K562 (cell line): ENCODE measurements around the gene SPI1. TPM values are rescaled to one million over a fixed set of nuclear protein-coding genes. Genes with fewer than 3 reads are reported as not detected.

Experiments used
- ATAC-seq: fragments of 200-7000 bp; cut with Tn5 transposase; 3 replicates; pipeline ENCODE4 v1.9.1; 2020; ENCODE audit warnings: moderate library complexity
- BruUV-seq: library from RNA; stranded (reverse); fragments of 400-500 nt; replicated peaks from 2 replicates; lab custom pipeline; 2021; lab: Mats Ljungman, UMichigan
- CTCF ChIA-PET: fragments of 300-600 bp; formaldehyde crosslinking; extraction: SDS; loops from one replicate; lab custom pipeline; 2021; ENCODE audit warnings: low intra/inter-chr PET ratio; lab: Yijun Ruan, JAX
- POLR2A ChIA-PET: fragments of 300-600, 350-650 bp; sonication (Branson Sonifier 250); formaldehyde crosslinking; extraction: SDS; loops from one replicate; lab custom pipeline; 2021; ENCODE audit warnings: antibody characterized with exemption, inconsistent platforms; lab: Yijun Ruan, JAX
- DNase-seq, 4 experiments: peaks; one replicate each; pipeline versions ENCODE4 v3.0.0 to v3.0.0-alpha.2; 2011 to 2018; ENCODE audit warnings: low spot score in 3 of 4, mixed read lengths in 3 of 4; ENCODE audit errors: extremely low read depth in 1 of 4
- FAIRE-seq: peaks from 2 replicates; lab custom pipeline; 2011; peaks lifted over from hg19 to GRCh38; lab: Jason Lieb, UNC
- H2AFZ ChIP-seq: 2 replicates; pipeline ENCODE4 v1.6.0; 2011; ENCODE audit warnings: low read depth, low read length, control low read depth, inconsistent platforms
- H3K27ac ChIP-seq: fragments of 200-600 bp; 3 replicates; pipeline ENCODE4 v1.8.0; 2011; ENCODE audit warnings: low read depth, mild to moderate bottlenecking, control low read depth, inconsistent platforms, low read length, moderate library complexity, mixed read lengths; ENCODE audit errors: extremely low read depth
- H3K27me3 ChIP-seq, 2 experiments: fragments of 300-600 bp in 1 of 2; 2 replicates in 1 of 2; 3 replicates in 1 of 2; pipeline versions ENCODE4 v1.6.0 to v1.8.0; 2011; ENCODE audit warnings: inconsistent platforms in 2 of 2, low read length in 2 of 2, mild to moderate bottlenecking in 1 of 2, mixed read lengths in 1 of 2, moderate library complexity in 1 of 2; ENCODE audit not compliant: control insufficient read depth in 2 of 2, insufficient read depth in 2 of 2
- H3K36me3 ChIP-seq: fragments of 300-600 bp; 3 replicates; pipeline ENCODE4 v1.8.0; 2011; ENCODE audit warnings: mild to moderate bottlenecking, low read length, inconsistent platforms; ENCODE audit not compliant: control insufficient read depth, insufficient read depth
- H3K4me1 ChIP-seq, 2 experiments: fragments of 200-600 bp in 1 of 2; replicated peaks in 1 of 2; 2 replicates in 1 of 2; 3 replicates in 1 of 2; pipeline versions ENCODE4 v1.5.1 to v1.8.0; 2011; ENCODE audit warnings: inconsistent platforms in 2 of 2, low read length in 2 of 2, mild to moderate bottlenecking in 1 of 2, mixed read lengths in 1 of 2, moderate library complexity in 1 of 2; ENCODE audit not compliant: control insufficient read depth in 2 of 2, insufficient read depth in 2 of 2
- H3K4me2 ChIP-seq: 2 replicates; pipeline ENCODE4 v1.6.1; 2011; ENCODE audit warnings: low read length, control low read depth, inconsistent platforms, mixed read lengths; ENCODE audit not compliant: insufficient read depth
- H3K4me3 ChIP-seq: fragments of 200-600 bp; sonication (generic), shearing (Covaris generic); 2 replicates; pipeline ENCODE4 v1.5.1; 2016; ENCODE audit warnings: control low read depth, inconsistent platforms
- H3K79me2 ChIP-seq: fragments of 200-600 bp; 3 replicates; pipeline ENCODE4 v1.8.0; 2011; ENCODE audit warnings: low read length, inconsistent platforms; ENCODE audit not compliant: control insufficient read depth, insufficient read depth
- H3K9ac ChIP-seq, 2 experiments: 2 replicates each; pipeline versions ENCODE4 v1.6.0 to v1.6.1; 2011; ENCODE audit warnings: low read depth in 2 of 2, low read length in 2 of 2, control low read depth in 1 of 2, inconsistent platforms in 1 of 2, mild to moderate bottlenecking in 1 of 2, mixed read lengths in 1 of 2; ENCODE audit not compliant: insufficient read depth in 1 of 2
- H3K9me1 ChIP-seq: one replicate; pipeline ENCODE4 v1.6.0; 2011; ENCODE audit warnings: inconsistent platforms, mild to moderate bottlenecking, low read length, moderate library complexity; ENCODE audit not compliant: control insufficient read depth, insufficient read depth
- H3K9me3 ChIP-seq: replicated peaks from 2 replicates; pipeline ENCODE4 v1.5.1; 2011; ENCODE audit warnings: low read depth, low read length, inconsistent platforms; ENCODE audit not compliant: control insufficient read depth, insufficient read depth
- H4K20me1 ChIP-seq: replicated peaks from 2 replicates; pipeline ENCODE4 v1.6.1; 2011; ENCODE audit warnings: low read length, inconsistent platforms, mixed read lengths; ENCODE audit not compliant: control insufficient read depth, insufficient read depth
- BCOR ChIP-seq: fragments of 450-650 bp; IDR thresholded peaks from 2 replicates; pipeline ENCODE4 v1.6.1; 2016
- CAMTA2 ChIP-seq: fragments of 250-450 bp; sonication (Bioruptor Pico); conservative IDR thresholded peaks from 2 replicates; pipeline ENCODE4 v1.5.1; 2022
- CHCHD3 ChIP-seq: fragments of 250-450 bp; sonication (Bioruptor Pico); IDR thresholded peaks from 2 replicates; pipeline ENCODE4 v2.1.2; 2022; ENCODE audit warnings: mild to moderate bottlenecking
- ID3 ChIP-seq, 2 experiments: fragments of 250-450 bp in 1 of 2; fragments of 450-650 bp in 1 of 2; sonication (Bioruptor Pico) in 1 of 2; IDR thresholded peaks; 2 replicates each; pipeline versions ENCODE4 v1.6.1 to v1.8.0; 2016 to 2021; ENCODE audit warnings: mild to moderate bottlenecking in 2 of 2, moderate library complexity in 2 of 2, missing compliant biosample characterization in 1 of 2, missing genetic modification characterization in 1 of 2
- L3MBTL2 ChIP-seq: fragments of 450-650 bp; IDR thresholded peaks from 2 replicates; pipeline ENCODE4 v1.6.1; 2016; ENCODE audit warnings: mild to moderate bottlenecking, moderate library complexity
- MAZ ChIP-seq, 2 experiments: fragments of 450-650 bp in 1 of 2; sonication (generic) in 1 of 2; formaldehyde crosslinking; IDR thresholded peaks in 1 of 2; conservative IDR thresholded peaks in 1 of 2; 2 replicates each; pipeline versions ENCODE4 v1.4.0 to v1.5.0; 2020; ENCODE audit warnings: mild to moderate bottlenecking in 1 of 2, missing genetic modification reagents in 1 of 2
- NR1H2 ChIP-seq: sonication (generic); formaldehyde crosslinking; IDR thresholded peaks from 2 replicates; pipeline ENCODE4 v1.4.0; 2020; ENCODE audit warnings: mild to moderate bottlenecking, missing genetic modification reagents
- RBM25 ChIP-seq: fragments of 200-400 bp; formaldehyde crosslinking; IDR thresholded peaks from 2 replicates; pipeline ENCODE4 v1.6.1; 2018; ENCODE audit warnings: low read length, low read depth, moderate library complexity; ENCODE audit not compliant: severe bottlenecking
- STAT6 ChIP-seq: sonication (generic); formaldehyde crosslinking; IDR thresholded peaks from 2 replicates; pipeline ENCODE4 v1.8.1; 2023; ENCODE audit warnings: mild to moderate bottlenecking, missing genetic modification reagents
- TOE1 ChIP-seq, 2 experiments: fragments of 450-650 bp in 1 of 2; sonication (generic) in 1 of 2; formaldehyde crosslinking in 1 of 2; IDR thresholded peaks; 2 replicates each; pipeline versions ENCODE4 v1.7.1 to v1.8.0; 2016 to 2022; ENCODE audit warnings: borderline replicate concordance in 2 of 2, mild to moderate bottlenecking in 2 of 2, antibody characterized with exemption in 1 of 2, inconsistent platforms in 1 of 2, low read depth in 1 of 2, missing genetic modification reagents in 1 of 2, moderate library complexity in 1 of 2
- ZFP91 ChIP-seq: sonication (generic); formaldehyde crosslinking; IDR thresholded peaks from 2 replicates; pipeline ENCODE4 v1.8.0; 2022; ENCODE audit warnings: mild to moderate bottlenecking, missing genetic modification reagents
- ZNF274 ChIP-seq: IDR thresholded peaks from 2 replicates; pipeline ENCODE4 v1.6.1; 2011; ENCODE audit warnings: low read depth, mild to moderate bottlenecking, low read length, moderate library complexity, borderline replicate concordance
- ZNF561 ChIP-seq: fragments of 450-650 bp; formaldehyde crosslinking; conservative IDR thresholded peaks from 2 replicates; pipeline ENCODE4 v1.4.0; 2020; ENCODE audit warnings: mild to moderate bottlenecking, moderate library complexity
- ZNF644 ChIP-seq: fragments of 200-800 bp; sonication (Bioruptor generic); IDR thresholded peaks from 2 replicates; pipeline ENCODE4 v1.6.1; 2016; ENCODE audit warnings: low read depth, missing genetic modification characterization, missing compliant biosample characterization
- WGBS: fragments of 100-300 bp; shearing (Covaris generic); methylation state at CpG from one replicate; pipeline ENCODE4 v1.1.6; 2016; ENCODE audit warnings: low coverage, mixed read lengths; ENCODE audit not compliant: insufficient coverage; ENCODE audit errors: missing lambda C conversion rate; 5-methylcytosine and 5-hydroxymethylcytosine counted together
- in situ Hi-C: fragments of 300-500 bp; cut with MboI; formaldehyde crosslinking; loops from 4 replicates; pipeline ENCODE4 v1.15.0; 2018; ENCODE audit warnings: inconsistent platforms, mixed read lengths
- intact Hi-C: fragments of 100-400 bp; cut with micrococcal nuclease; formaldehyde crosslinking; loops from 2 replicates; pipeline ENCODE4 v1.14.2; 2022
- polyA plus RNA-seq, 8 experiments: library from polyadenylated mRNA; depleted of rRNA in 4 of 8; stranded (reverse) in 5 of 8; unstranded in 3 of 8; fragments of >200 nt; fragmentation: Nextera tagmentation in 2 of 8; fragmentation: Illumina TruSeq in 1 of 8; extraction: Ambion mirVana in 2 of 8; extraction: Trizol in 1 of 8; gene quantifications; 2 replicates each; pipeline versions ENCODE4 v1.2.1 to v1.2.3, GENCODE V29; 2011 to 2014; ENCODE audit warnings: inconsistent platforms in 1 of 8, missing spikeins in 1 of 8
- total RNA-seq, 7 experiments: library from RNA; depleted of rRNA in 6 of 7; stranded (reverse); fragments of >200 nt in 6 of 7; fragmentation: Illumina TruSeq in 2 of 7; extraction: Trizol in 2 of 7; gene quantifications; 2 replicates each; pipeline versions ENCODE4 v1.2.1 to v1.2.3, GENCODE V29; 2011 to 2021; ENCODE audit warnings: low replicate concordance in 1 of 7
- TF ChIP-seq, protein P1 (sequence below): fragments of 250-450 bp; sonication (Bioruptor Pico); IDR thresholded peaks from 2 replicates; pipeline ENCODE4 v1.4.0; 2020; ENCODE audit warnings: mild to moderate bottlenecking, moderate library complexity

Gene SPI1
- total and polyA plus RNA-seq, 9 of the 15 experiments (the other 6 are each of a cell fraction or from before 2014, with no cell fraction given): 0.10 to 33.7 (median 10.3) TPM

DNA sequence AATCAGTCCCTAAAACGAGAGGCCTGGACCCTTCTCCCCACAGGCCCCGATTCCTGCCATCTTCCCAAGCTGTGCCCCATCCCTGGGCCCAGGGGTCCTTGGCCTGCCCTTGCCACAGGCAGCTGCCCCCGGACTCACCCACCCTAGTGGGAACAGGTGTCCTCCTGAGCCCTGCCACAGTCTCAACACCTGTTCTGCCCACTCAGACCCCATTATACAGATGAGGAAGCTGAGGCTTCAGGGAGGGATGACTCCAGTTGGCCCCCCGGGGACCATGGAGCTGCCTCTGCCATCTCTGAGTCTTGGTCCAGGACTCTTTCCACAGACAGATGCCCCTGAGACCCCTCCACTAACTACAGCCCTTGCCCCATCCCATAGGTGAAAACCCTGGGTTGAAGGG is 41.8 kb downstream of the SPI1 start:
- H3K9ac ChIP-seq: peak overlapping the region in 1 of 2 experiments; percentile 48; a peak in 1 of 4 replicates
- no peak overlapping the region; the same call in 1 of the 2 replicates for H3K4me2 ChIP-seq
- in situ Hi-C loops (no loop called here), intact Hi-C loops (no loop called here)
- WGBS: 49% methylated on average over 4 of the region's 4 CpGs
- no TSS peak for BruUV-seq
- no peak for DNase-seq
- no peaks in the 10 kb centered on the region for H4K20me1 ChIP-seq
- no peak for FAIRE-seq
- no peaks in the 10 kb centered on the region for H3K36me3 ChIP-seq
- H3K9me3 ChIP-seq: no peaks in the 10 kb centered on the region
- ATAC-seq: no peak
- H3K27me3 ChIP-seq: no peaks in the 10 kb centered on the region
- H3K4me1 ChIP-seq: peaks cover 6 to 51% of the 10 kb centered on the region in 2 experiments; a peak in 3 of 5 replicates
- POLR2A ChIA-PET: interaction anchor here (0.6 to 1.3 kb wide), 2 partner anchors 155 to 404 kb away, joined by 3 read pairs; no protein-coding TSS in a partner anchor
- CTCF ChIA-PET: interaction anchor here (0.6 kb wide), 1 partner anchor 18 kb away, joined by 3 read pairs; no protein-coding TSS in a partner anchor
- no peak overlapping the region; the same call in 2 of the 3 replicates for H3K27ac ChIP-seq
- no peaks in the 10 kb centered on the region for H3K9me1 ChIP-seq
- peak overlapping the region; percentile 65; the same call in 1 of the 2 replicates for H2AFZ ChIP-seq
- H3K4me3 ChIP-seq: no peak overlapping the region
- H3K79me2 ChIP-seq: no peaks in the 10 kb centered on the region
- no peak for TF ChIP-seq CHCHD3 (CRISPR knock-in tag)
- TF ChIP-seq CAMTA2 (CRISPR knock-in tag): no peak
- no peak for TF ChIP-seq TOE1 (IDR thresholded peaks at IDR 0.05; ENCODE audit: borderline replicate concordance)
- 0 out of 2 replicates have a peak, but pooled peaks have one; percentile 37 for TF ChIP-seq TOE1 (CRISPR knock-in tag; IDR thresholded peaks at IDR 0.05; ENCODE audit: borderline replicate concordance, low read depth)
- TF ChIP-seq ZNF561 (CRISPR knock-in tag): no peak
- TF ChIP-seq STAT6 (CRISPR knock-in tag): no peak
- TF ChIP-seq ZFP91: no peak
- no peak for TF ChIP-seq ZNF274
- no peak for TF ChIP-seq MAZ (CRISPR knock-in tag; conservative IDR thresholded peaks at IDR 0.05 in 1 of 2, IDR thresholded peaks at IDR 0.05 in 1 of 2)
- TF ChIP-seq ID3 (CRISPR knock-in tag; IDR thresholded peaks at IDR 0.05): no peak
- TF ChIP-seq ID3 (tag; IDR thresholded peaks at IDR 0.05): no peak
- no peak for TF ChIP-seq L3MBTL2
- 0 out of 2 replicates have a peak, but pooled peaks have one; percentile 47 for TF ChIP-seq BCOR
- TF ChIP-seq, protein P1, sequence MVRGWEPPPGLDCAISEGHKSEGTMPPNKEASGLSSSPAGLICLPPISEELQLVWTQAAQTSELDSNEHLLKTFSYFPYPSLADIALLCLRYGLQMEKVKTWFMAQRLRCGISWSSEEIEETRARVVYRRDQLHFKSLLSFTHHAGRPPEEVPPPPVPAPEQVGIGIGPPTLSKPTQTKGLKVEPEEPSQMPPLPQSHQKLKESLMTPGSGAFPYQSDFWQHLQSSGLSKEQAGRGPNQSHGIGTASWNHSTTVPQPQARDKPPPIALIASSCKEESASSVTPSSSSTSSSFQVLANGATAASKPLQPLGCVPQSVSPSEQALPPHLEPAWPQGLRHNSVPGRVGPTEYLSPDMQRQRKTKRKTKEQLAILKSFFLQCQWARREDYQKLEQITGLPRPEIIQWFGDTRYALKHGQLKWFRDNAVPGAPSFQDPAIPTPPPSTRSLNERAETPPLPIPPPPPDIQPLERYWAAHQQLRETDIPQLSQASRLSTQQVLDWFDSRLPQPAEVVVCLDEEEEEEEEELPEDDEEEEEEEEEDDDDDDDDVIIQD (CRISPR knock-in tag): no peak
- TF ChIP-seq RBM25: peak; percentile 65
- no peak for TF ChIP-seq ZNF644
- no peak for TF ChIP-seq NR1H2 (CRISPR knock-in tag)
